HG02884 (cell line): ENCODE data around the gene EIF2D.
"Not testable (repeated sequence)": the region's sequence is repeated elsewhere in the genome, so short reads cannot be mapped to it uniquely, and the experiment has no call there.

Source experiments
- ATAC-seq: cut with Tn5 transposase; IDR thresholded peaks from one replicate; pipeline ENCODE4 v1.9.1; 2021; ENCODE audit warnings: mild to moderate bottlenecking, moderate library complexity; ENCODE audit not compliant: unreplicated experiment

Gene EIF2D

GRCh38 chr1:206587904-206588303 lies 24.4 kb downstream of the EIF2D start:
- ATAC-seq, result no peak

- ATAC-seq, result no peak
These were observed 25.5 kb downstream of the EIF2D start for GRCh38 chr1:206586501-206587445.

GRCh38 chr1:206584683-206585082 lies 27.6 kb downstream of the EIF2D start:
- no peak for ATAC-seq

- ATAC-seq, result no peak
These were observed 28.3 kb downstream of the EIF2D start for GRCh38 chr1:206583707-206584648.

GRCh38 chr1:206582971-206583706 lies 29.1 kb downstream of the EIF2D start:
- ATAC-seq, result no peak

GRCh38 chr1:206582537-206582936 lies 29.7 kb downstream of the EIF2D start:
- no peak for ATAC-seq

- no peak for ATAC-seq
These were observed 30.7 kb downstream of the EIF2D start for GRCh38 chr1:206581571-206581981.

GRCh38 chr1:206581114-206581497 lies 31.2 kb downstream of the EIF2D start:
- ATAC-seq, result not testable (repeated sequence)

GRCh38 chr1:206580438-206581113 lies 31.7 kb downstream of the EIF2D start:
- peak; percentile 11 for ATAC-seq

GRCh38 chr1:206579747-206580437 lies 32.4 kb downstream of the EIF2D start:
- peak; percentile 73 for ATAC-seq

GRCh38 chr1:206578978-206579374 lies 33.3 kb downstream of the EIF2D start:
- ATAC-seq, result no peak

- ATAC-seq, result no peak
These were observed 33.9 kb downstream of the EIF2D start for GRCh38 chr1:206578068-206578977.

- no peak for ATAC-seq
These were observed 34.6 kb downstream of the EIF2D start for GRCh38 chr1:206577626-206578025.

- no peak for ATAC-seq
These were observed 36.1 kb downstream of the EIF2D start for GRCh38 chr1:206575894-206576737.

GRCh38 chr1:206575165-206575893 lies 36.9 kb downstream of the EIF2D start:
- ATAC-seq, result no peak

GRCh38 chr1:206573762-206574161 lies 38.5 kb downstream of the EIF2D start:
- ATAC-seq, result no peak

GRCh38 chr1:206573319-206573718 lies 38.9 kb downstream of the EIF2D start:
- no peak for ATAC-seq
